SW 1271 (cell line): ENCODE results near the gene PODXL.
"Not testable (repeated sequence)": the region's sequence is repeated elsewhere in the genome, so short reads cannot be mapped to it uniquely, and the experiment has no call there.

ENCODE experiments used
- DNase-seq, 2 experiments: peaks; one replicate each; lab custom pipeline; 2025; lab: John Stamatoyannopoulos, UW

Gene PODXL

GRCh38 chr7:131508754-131509486 is 47.5 kb downstream of the PODXL start:
- DNase-seq, result no peak

GRCh38 chr7:131507592-131508331 is 48.7 kb downstream of the PODXL start:
- DNase-seq, result peak in 1 of 2 experiments; percentile 69

GRCh38 chr7:131506597-131506996 is 49.8 kb downstream of the PODXL start:
- no peak for DNase-seq

GRCh38 chr7:131505636-131506557 is 50.5 kb downstream of the PODXL start:
- no peak for DNase-seq

GRCh38 chr7:131505037-131505620 is 51.3 kb downstream of the PODXL start:
- DNase-seq, result not testable (repeated sequence)

GRCh38 chr7:131504157-131504899 is 52.1 kb downstream of the PODXL start:
- DNase-seq, result no peak

- no peak for DNase-seq
These were observed 52.8 kb downstream of the PODXL start for GRCh38 chr7:131503639-131504038.

GRCh38 chr7:131502810-131503508 is 53.5 kb downstream of the PODXL start:
- DNase-seq, result no peak

GRCh38 chr7:131501930-131502685 is 54.3 kb downstream of the PODXL start:
- no peak for DNase-seq

- no peak for DNase-seq
These were observed 55.0 kb downstream of the PODXL start for GRCh38 chr7:131501422-131501821.

- no peak for DNase-seq
These were observed 56.1 kb downstream of the PODXL start for GRCh38 chr7:131500357-131500756.

- DNase-seq, result no peak
These were observed 56.6 kb downstream of the PODXL start for GRCh38 chr7:131499801-131500200.

GRCh38 chr7:131498237-131498885 is 58.1 kb downstream of the PODXL start:
- no peak for DNase-seq

- DNase-seq, result no peak
These were observed 59.0 kb downstream of the PODXL start for GRCh38 chr7:131497454-131497853.

- DNase-seq, result no peak
These were observed 60.5 kb downstream of the PODXL start for GRCh38 chr7:131495669-131496498.

GRCh38 chr7:131494182-131494581 is 62.2 kb downstream of the PODXL start:
- no peak for DNase-seq

- DNase-seq, result no peak
These were observed 62.8 kb downstream of the PODXL start for GRCh38 chr7:131493581-131493980.

- no peak for DNase-seq
These were observed 63.3 kb downstream of the PODXL start for GRCh38 chr7:131493081-131493480.
